Activated T-helper 2 cell treated with anti-CD3 and anti-CD28 coated beads, Interferon-gamma antibody, Interleukin-2, Interleukin-4, amounts not matched to agents 10 μg/mL and 5 μg/mL and 100 μg/mL, durations not matched to agents 14 hours and 24 hours and 36 hours (primary cell): ENCODE results near the gene KIF13A. TPM values are rescaled to one million over a fixed set of nuclear protein-coding genes. Genes with fewer than 3 reads are reported as not detected.
"Not testable (repeated sequence)": the region's sequence is repeated elsewhere in the genome, so short reads cannot be mapped to it uniquely, and the experiment has no call there.

Experiments
- DNase-seq: peaks from one replicate; pipeline ENCODE4 v3.0.0; 2021; ENCODE audit warnings: low spot score
- H3K27ac Mint-ChIP-seq: one replicate; pipeline ENCODE4 v1.8.0; 2021; ENCODE audit warnings: mixed read lengths
- H3K27me3 Mint-ChIP-seq: one replicate; pipeline ENCODE4 v1.8.0; 2021; ENCODE audit warnings: low read depth, mixed read lengths
- H3K36me3 Mint-ChIP-seq: one replicate; pipeline ENCODE4 v1.8.0; 2021; ENCODE audit warnings: low read depth, mixed read lengths
- H3K4me1 Mint-ChIP-seq: one replicate; pipeline ENCODE4 v1.8.0; 2021; ENCODE audit warnings: low read depth, mixed read lengths
- H3K4me3 Mint-ChIP-seq: one replicate; pipeline ENCODE4 v1.8.0; 2021; ENCODE audit warnings: low read depth, mild to moderate bottlenecking, moderate library complexity, mixed read lengths
- H3K9me3 Mint-ChIP-seq: one replicate; pipeline ENCODE4 v1.8.0; 2021; ENCODE audit warnings: mixed read lengths
- intact Hi-C: fragments of 100-400 bp; cut with micrococcal nuclease; formaldehyde crosslinking; loops from one replicate; pipeline ENCODE4 v1.15.1; 2023
- total RNA-seq: library from RNA; stranded (reverse); gene quantifications from 2 replicates; pipeline ENCODE4 v1.2.3, GENCODE V29; 2022

Gene KIF13A
- total RNA-seq, 1 donor from 2014 or later = not detected

DNA sequence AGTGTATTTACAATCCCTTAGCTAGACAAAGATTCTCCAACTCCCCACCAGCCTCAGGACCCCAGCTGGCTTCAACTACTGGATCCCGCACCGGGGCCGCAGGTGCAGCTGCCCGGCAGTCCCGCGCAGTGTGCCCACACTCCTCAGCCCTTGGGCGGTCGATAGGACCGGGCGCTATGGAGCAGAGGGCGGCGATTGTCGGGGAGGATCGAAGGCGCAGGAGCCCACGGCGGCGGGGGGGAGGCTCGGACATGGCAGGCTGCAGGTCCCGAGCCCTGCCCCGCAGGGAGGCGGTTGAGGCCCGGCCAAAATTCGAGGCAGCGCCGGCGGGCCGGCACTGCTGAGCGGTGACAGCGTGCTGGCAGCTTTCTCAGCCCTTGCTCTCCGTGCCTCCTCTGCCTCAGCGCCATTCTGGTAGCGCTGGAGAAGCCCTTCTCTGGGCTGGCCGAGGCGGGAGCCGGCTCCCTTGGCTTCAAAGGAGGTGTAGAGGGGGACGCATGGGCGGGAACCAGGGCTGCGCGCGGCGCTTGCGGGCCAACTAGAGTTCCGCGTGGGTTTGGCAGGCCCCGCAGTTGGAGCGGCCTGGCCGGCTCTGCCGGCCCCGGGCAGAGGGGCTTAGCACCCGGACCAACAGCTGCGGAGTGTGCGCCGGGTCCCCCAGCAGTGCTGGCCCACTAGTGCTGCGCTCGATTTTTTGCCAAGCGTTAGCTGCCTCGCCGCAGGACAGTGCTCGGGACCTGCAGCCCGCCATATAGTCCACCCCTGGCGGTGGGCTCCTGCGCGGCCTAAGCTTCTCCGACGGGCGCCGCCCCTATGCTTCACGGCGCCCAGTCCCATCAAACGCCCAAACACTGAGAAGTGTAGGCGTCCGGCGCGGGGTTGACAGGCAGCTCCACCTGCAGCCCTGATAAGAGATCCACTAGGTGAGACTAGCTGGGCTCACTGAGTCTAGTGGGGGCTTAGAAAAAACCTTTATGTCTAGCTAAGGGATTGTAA lies 32.4 kb upstream of the KIF13A start:
- Mint-ChIP-seq H3K9me3 (no peaks in the 10 kb centered on the region), H3K36me3 (no peaks in the 10 kb centered on the region), H3K4me3 (no peak overlapping the region), H3K27me3 (no peaks in the 10 kb centered on the region), H3K27ac (no peak overlapping the region), H3K4me1 (no peaks in the 10 kb centered on the region)
- intact Hi-C loops = no loop called here
- DNase-seq = no peak

DNA sequence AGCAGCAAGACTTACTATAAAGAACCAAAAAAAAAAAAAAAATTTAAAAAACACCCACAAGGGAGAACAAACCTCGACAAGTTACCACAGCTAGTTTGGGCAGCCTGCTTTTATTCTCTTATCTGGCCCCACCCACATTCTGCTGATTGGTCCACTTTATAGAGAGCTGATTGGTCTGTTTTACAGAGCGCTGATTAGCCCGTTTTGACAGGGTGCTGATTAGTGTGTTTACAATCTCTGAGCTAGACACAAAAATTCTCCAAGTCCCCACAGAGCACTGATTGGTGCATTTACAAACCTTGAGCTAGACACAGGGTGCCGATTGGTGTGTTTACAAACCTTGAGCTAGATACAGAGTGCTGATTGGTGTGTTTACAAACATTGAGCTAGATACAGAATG lies 31.7 kb upstream of the KIF13A start:
- intact Hi-C loops, DNase-seq, H3K27ac Mint-ChIP-seq, H3K27me3 Mint-ChIP-seq, H3K9me3 Mint-ChIP-seq, H3K4me3 Mint-ChIP-seq, H3K4me1 Mint-ChIP-seq, H3K36me3 Mint-ChIP-seq: not testable (repeated sequence)

DNA sequence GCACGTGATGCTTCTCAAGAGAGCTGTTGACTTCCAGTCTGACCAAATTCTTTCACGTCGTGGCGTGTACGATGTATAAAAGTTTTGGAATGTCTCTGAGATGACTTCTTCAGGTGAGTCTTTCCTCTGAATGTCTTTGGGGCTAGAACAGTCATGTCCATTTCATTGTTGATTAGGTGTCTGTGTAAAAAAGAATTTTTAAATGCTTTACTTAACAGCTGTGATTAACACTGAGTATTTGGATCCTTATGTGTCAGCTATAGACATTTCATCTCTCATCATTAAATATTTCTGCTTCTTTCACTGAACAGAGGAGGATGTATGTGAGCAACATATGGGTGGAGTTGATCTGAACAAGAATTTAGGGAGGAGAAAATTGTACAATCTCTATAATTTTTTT lies 29.3 kb upstream of the KIF13A start:
- Mint-ChIP-seq H3K27me3 (no peaks in the 10 kb centered on the region), H3K36me3 (no peaks in the 10 kb centered on the region), H3K27ac (no peak overlapping the region), H3K4me1 (no peaks in the 10 kb centered on the region), H3K4me3 (no peak overlapping the region), H3K9me3 (no peaks in the 10 kb centered on the region)
- intact Hi-C loops = no loop called here
- DNase-seq = no peak

DNA sequence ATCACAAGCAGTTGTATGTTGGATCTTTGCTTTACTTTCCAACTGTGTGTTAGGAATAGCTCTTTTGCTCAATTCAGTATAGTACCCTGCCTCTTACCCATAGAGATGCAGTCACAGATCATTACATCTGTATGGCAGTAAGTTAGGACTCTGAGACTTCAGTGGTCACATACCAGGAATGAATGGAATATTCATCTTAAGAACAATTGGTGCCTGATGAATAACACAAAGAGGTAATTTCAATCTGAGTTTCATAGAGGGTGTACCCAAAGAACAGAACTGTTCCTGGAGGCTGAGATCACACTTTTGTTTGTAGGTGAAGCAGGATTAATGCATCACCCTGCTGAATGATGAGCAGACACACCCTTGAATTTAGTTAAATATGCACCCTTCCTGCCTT lies 28.7 kb upstream of the KIF13A start:
- Mint-ChIP-seq H3K36me3 (no peaks in the 10 kb centered on the region), H3K4me1 (no peaks in the 10 kb centered on the region), H3K27ac (no peak overlapping the region), H3K27me3 (no peaks in the 10 kb centered on the region), H3K9me3 (no peaks in the 10 kb centered on the region), H3K4me3 (no peak overlapping the region)
- no peak for DNase-seq
- intact Hi-C loops = no loop called here

- Mint-ChIP-seq H3K27me3 (no peaks in the 10 kb centered on the region), H3K9me3 (no peaks in the 10 kb centered on the region), H3K4me3 (no peak overlapping the region), H3K27ac (no peak overlapping the region), H3K36me3 (no peaks in the 10 kb centered on the region), H3K4me1 (no peaks in the 10 kb centered on the region)
- intact Hi-C loops = no loop called here
- DNase-seq = no peak
These were observed 23.9 kb upstream of the KIF13A start for GRCh38 chr6:18011287-18011686.

- H3K36me3 Mint-ChIP-seq, H3K4me1 Mint-ChIP-seq, H3K27me3 Mint-ChIP-seq, DNase-seq, H3K4me3 Mint-ChIP-seq, H3K9me3 Mint-ChIP-seq, H3K27ac Mint-ChIP-seq, intact Hi-C loops: not testable (repeated sequence)
These were observed 23.1 kb upstream of the KIF13A start for GRCh38 chr6:18010540-18010939.

DNA sequence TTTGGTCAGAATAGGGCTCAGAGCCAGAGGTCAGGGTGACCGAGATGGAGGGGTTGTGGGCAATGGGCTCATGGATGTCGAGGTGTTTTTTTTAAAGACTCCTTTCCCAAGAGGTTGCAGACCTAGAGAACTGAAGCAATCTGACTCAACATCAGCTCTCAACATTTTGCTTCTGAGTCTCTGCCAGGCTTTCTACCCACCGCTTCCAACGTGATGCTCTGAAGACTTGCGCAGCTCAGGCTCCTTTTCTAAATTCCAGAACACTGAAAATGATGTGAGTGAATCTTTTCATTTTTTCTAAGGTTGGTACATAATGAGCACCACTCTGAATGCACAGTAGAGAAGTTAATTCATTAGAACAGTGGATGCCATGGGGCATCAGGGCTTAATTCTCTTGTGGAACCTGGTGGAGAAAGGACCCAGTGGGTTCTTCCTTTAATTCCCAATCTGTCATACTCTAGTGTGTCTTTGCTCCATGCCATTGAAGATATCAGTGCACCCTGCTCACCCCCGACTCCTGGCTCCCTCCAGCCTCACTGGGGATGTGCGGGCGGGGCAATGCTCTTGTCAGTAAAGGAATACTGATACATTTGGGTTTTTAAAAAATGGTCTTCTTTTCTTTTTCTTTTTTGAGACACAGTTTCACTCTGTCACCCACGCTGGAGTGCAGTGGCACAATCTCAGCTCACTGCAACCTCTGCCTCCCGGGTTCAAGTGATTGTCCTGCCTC lies 17.0 kb upstream of the KIF13A start:
- Mint-ChIP-seq H3K36me3 (no peaks in the 10 kb centered on the region), H3K27me3 (no peaks in the 10 kb centered on the region), H3K4me1 (no peaks in the 10 kb centered on the region), H3K9me3 (no peaks in the 10 kb centered on the region), H3K27ac (no peak overlapping the region), H3K4me3 (no peak overlapping the region)
- no peak for DNase-seq
- intact Hi-C loops = no loop called here

DNA sequence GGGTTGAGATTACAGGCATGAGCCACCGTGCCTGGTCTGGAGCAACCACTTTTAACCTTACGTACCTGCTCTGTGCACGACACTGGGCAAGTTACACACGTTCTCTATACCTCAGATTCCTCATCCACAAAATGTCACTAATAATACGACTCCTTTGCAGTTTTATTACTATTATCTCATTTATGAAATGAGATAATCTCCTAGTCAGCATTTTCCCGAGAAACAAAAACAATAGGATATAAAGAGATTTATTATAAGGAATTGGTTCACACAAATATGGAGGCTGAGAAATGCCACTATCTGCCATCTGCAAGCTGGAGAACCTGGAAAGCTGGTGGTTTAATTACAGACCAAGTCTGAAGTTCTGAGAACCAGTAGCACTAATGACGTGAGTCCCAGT lies 12.0 kb upstream of the KIF13A start:
- Mint-ChIP-seq H3K4me3 (no peak overlapping the region), H3K9me3 (no peaks in the 10 kb centered on the region), H3K4me1 (no peaks in the 10 kb centered on the region), H3K27me3 (peaks cover 6% of the 10 kb centered on the region), H3K27ac (no peak overlapping the region), H3K36me3 (no peaks in the 10 kb centered on the region)
- intact Hi-C loops = no loop called here
- DNase-seq = no peak

- Mint-ChIP-seq H3K4me1 (no peaks in the 10 kb centered on the region), H3K27ac (no peak overlapping the region), H3K9me3 (no peaks in the 10 kb centered on the region), H3K27me3 (peaks cover 6% of the 10 kb centered on the region), H3K4me3 (no peak overlapping the region), H3K36me3 (no peaks in the 10 kb centered on the region)
- no peak for DNase-seq
- intact Hi-C loops = no loop called here
These were observed 11.0 kb upstream of the KIF13A start for GRCh38 chr6:17998442-17998841.

- no peak overlapping the region for H3K27ac Mint-ChIP-seq
- peaks cover 6% of the 10 kb centered on the region for H3K27me3 Mint-ChIP-seq
- DNase-seq = no peak
- no peak overlapping the region for H3K4me3 Mint-ChIP-seq
- H3K36me3 Mint-ChIP-seq = no peaks in the 10 kb centered on the region
- H3K9me3 Mint-ChIP-seq = no peaks in the 10 kb centered on the region
- H3K4me1 Mint-ChIP-seq = no peaks in the 10 kb centered on the region
- intact Hi-C loops = no loop called here
These were observed 10.6 kb upstream of the KIF13A start for GRCh38 chr6:17998003-17998402.

GRCh38 chr6:17995414-17995813 lies 8.0 kb upstream of the KIF13A start:
- intact Hi-C loops = no loop called here
- Mint-ChIP-seq H3K9me3 (no peaks in the 10 kb centered on the region), H3K4me3 (no peak overlapping the region), H3K4me1 (no peaks in the 10 kb centered on the region), H3K36me3 (no peaks in the 10 kb centered on the region), H3K27me3 (peaks cover 19% of the 10 kb centered on the region), H3K27ac (no peak overlapping the region)
- no peak for DNase-seq

DNA sequence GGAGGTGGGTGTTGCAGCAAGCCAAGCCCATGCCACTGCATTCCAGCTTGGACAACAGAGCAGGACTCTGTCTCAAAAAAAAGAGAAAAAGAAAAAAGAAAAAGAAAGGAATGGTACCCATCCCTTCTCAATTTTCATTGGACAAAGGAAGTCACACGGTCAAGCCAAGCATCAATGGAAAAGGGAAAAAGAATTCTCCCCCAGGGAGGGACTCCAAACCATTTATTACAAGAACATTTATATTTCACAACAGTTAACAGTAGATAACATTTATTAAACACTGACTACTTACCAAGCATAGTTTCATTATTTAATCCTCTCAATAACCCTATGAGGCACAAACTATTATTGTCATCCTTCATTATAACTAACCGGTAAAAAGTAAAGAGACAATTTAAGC lies 6.6 kb upstream of the KIF13A start:
- H3K27ac Mint-ChIP-seq = no peak overlapping the region
- H3K4me1 Mint-ChIP-seq = no peaks in the 10 kb centered on the region
- peaks cover 29% of the 10 kb centered on the region for H3K27me3 Mint-ChIP-seq
- H3K4me3 Mint-ChIP-seq = no peak overlapping the region
- intact Hi-C loops = no loop called here
- H3K9me3 Mint-ChIP-seq = no peaks in the 10 kb centered on the region
- H3K36me3 Mint-ChIP-seq = no peaks in the 10 kb centered on the region
- no peak for DNase-seq

GRCh38 chr6:17988422-17988944 lies 1.0 kb upstream of the KIF13A start:
- no peak for DNase-seq
- H3K4me1 Mint-ChIP-seq = peaks cover 5% of the 10 kb centered on the region
- no peak overlapping the region for H3K27ac Mint-ChIP-seq
- H3K27me3 Mint-ChIP-seq = peaks cover 66% of the 10 kb centered on the region
- intact Hi-C loops = loop anchor here (1.0 to 5.0 kb wide), 2 partner anchors 127 to 274 kb away; partner anchors contain the start of gene DEK
- no peaks in the 10 kb centered on the region for H3K9me3 Mint-ChIP-seq
- peak overlapping the region; percentile 80 for H3K4me3 Mint-ChIP-seq
- no peaks in the 10 kb centered on the region for H3K36me3 Mint-ChIP-seq
